GM18511 (cell line): Measurements from ENCODE around the gene TMEM217.

Experiments
- ATAC-seq: cut with Tn5 transposase; IDR thresholded peaks from one replicate; pipeline ENCODE4 v1.9.1; 2021; ENCODE audit warnings: mild to moderate bottlenecking, moderate library complexity; ENCODE audit not compliant: unreplicated experiment

The TMEM217 gene

GRCh38 chr6:37170273-37171200 is 87.4 kb downstream of the TMEM217 start:
- ATAC-seq: peak; percentile 32

DNA sequence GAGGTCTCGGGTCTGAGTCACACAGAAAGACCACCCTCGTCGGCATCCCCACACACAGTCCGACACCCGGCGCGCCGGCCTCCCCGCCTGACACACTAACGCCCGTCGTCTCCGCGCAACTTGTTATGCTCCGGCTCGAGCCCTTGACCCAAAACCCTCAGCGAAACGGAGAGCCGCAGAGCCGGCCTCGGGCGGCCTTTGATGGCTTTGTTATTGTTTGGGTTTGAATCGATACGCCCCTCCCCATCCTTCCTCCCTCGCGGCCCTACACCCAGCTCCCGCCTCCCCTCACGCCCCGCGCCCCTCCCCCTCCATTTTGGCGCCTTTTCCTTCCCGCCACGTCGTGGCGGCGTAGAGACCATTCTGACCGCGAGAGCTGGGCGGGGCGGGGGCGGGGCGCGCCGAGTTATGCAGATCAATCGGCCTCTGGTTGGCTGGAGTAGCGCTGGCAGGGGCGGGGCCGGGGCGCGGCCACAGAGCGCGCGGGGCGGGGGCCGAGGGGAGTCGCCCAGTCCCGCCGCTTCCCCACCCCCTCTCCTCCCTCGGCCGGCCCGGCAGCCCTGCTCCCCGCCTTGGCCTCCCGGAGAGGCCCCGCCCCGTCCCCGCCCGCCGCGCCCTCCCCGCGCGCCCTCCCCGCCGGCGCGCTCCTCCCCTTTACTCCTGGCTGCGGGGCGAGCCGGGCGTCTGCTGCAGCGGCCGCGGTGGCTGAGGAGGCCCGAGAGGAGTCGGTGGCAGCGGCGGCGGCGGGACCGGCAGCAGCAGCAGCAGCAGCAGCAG is 88.3 kb downstream of the TMEM217 start, which contains the start of gene PIM1:
Gene PIM1 (plus strand): TSS at position 657 of the 777 bp plus-strand sequence. CDS start 424 bp downstream, outside the sequence.
- peak; percentile 73 for ATAC-seq

GRCh38 chr6:37168811-37169495 is 89.0 kb downstream of the TMEM217 start:
- ATAC-seq: no peak

DNA sequence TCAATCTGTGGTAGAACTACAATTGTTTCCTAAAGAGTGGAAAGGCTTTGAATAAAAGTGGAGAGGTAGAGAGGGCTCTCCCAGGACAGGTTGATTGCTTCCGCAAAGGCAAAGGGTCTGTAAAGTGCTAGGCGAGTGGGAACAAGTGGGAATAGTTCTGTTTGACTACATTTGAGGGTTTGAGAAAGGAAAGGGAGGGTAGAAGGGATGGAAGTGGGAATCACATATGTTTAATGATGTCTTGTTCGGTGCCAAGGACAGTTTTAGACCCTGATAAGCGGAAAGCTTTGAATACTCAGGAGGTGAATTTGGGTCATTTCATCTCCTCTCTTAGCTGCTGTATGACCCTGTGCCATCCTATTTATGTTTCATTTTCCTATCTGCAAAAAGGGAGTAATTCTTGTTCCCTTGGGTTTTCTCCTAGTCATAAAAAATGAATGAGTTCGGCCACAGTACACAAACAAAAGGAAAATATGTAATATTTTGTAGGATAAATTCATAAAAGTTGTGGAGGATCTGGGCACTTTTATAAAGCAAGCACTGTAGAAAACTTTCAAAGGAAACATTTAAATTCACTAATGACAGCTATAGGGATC is 89.7 kb downstream of the TMEM217 start:
- ATAC-seq: no peak

GRCh38 chr6:37162740-37163139 is 95.2 kb downstream of the TMEM217 start:
- ATAC-seq: no peak
